GM18909 (cell line): ENCODE measurements around the gene GRIP2.

Experiments used
- ATAC-seq: cut with Tn5 transposase; IDR thresholded peaks from one replicate; pipeline ENCODE4 v1.9.1; 2021; ENCODE audit warnings: mild to moderate bottlenecking; ENCODE audit not compliant: unreplicated experiment, poor library complexity

GRIP2 gene

DNA sequence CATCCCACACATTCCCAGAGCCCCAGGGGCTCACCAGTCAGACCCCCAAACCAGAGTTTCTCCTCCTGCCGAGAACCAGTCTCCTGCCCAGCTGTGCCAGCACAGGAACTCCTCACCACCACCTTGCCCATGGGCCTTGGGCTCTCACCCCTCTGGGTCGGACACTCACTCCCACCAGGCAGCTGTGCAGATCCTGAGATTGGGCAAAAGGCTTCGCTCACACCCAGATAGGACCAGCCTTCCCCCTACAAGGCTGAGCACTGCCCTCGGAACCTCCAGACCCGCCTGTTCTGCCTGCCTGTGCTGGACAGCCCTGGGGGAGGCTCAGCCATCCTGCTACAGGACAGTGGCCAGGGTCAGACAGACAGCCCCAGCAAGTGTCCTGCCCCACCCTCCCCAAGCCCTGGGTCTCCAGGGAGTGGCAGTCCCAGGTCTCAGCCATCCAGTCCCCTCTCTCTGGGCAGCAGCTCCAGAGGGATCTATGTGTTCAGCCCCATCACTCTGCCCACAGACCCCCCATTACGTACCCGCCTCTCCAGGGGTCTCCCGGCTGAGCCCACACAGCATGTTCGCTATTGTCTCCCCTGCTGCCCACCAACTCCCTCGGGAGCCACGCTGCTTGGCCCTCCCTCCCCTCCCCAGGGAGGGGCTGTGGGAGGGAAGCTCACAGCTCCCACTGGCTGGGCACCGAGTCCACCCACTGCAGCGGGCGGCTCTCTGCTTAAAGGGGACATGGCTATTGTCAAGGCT is at the start of gene GRIP2:
GRIP2 (minus strand) TSS at position 601 of the 750 bp plus-strand sequence; CDS start at position 567, 34 bp downstream.
- no peak for ATAC-seq

DNA sequence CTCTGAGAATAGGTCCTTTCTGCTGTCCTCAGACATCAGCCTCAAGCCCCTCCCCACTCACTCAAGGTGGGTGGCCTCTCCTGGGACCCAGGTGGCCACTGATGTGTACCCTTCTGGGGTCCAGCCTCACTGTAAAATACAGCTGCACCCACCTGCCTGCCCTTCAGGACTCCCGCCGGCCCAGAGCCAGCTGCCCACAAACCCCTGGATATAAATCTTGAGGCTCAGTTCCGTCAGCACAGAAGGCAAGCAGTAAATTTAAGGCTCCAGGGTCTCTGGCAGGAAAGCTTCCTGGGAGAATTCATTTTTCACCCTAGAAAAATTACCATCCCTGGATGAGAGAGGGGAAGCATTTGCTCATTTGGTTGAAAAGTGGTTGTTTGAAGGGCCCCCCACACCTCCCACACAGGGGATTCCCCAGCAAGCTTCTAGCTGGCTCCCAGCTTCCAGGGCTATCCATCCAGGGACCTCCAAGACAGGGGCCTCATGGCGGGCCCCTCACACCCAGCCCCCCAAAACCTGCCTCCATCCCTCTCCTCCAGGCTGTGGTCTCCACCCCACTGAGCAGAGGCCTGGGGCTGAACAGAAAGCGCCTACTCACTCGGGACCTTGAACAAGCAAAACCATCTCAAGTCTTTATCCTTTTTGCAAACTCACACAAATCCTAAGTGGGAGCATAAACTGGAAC is 48.4 kb upstream of the GRIP2 start:
- ATAC-seq = no peak

DNA sequence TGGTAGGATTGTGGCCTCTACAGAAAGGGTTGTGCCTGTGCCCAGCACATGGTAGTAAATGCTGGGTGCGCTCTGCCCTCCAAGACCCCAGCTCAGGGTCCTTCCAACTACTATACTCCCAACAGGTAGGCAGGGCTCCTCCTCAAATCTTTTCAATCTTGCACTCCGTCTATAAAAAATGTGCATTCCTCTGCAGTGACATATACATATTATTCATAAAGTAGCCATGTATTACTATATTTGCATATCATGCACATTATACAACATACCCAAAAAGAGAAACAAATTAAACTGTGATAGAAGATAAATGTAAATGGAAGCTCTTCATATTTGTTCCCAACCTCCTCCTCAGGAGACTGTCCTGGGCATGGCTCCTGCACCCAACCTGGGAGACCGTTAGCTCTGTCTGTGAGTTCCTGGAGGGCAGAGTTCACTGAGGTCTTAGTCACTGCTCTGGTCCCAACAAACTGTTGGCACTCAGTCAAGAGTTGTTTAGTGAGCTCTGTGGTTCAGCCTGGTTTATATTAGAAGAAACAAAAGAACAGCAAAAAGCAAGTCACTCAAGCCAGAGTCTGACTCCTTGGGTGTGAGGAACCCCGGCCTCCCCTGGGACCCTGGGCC is 47.7 kb upstream of the GRIP2 start:
- ATAC-seq = no peak

DNA sequence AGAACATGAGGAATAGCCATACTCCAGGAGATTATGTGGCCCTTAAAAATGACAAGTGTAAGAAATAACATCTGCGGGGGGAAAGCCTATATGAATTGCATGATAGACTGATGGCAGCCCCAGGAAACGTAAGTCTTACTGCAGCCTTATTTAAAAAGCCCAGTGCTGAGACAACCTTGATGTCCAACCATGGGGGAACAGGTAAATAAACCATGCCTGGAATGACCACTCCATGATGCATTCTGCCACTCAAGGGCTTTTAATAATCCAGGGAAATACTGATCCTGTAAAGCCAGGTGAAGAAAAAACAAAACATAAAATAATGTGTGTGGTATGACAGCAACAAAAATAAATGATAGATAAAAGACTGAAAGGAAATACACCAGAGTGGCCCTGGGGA is 46.5 kb upstream of the GRIP2 start:
- no peak for ATAC-seq

DNA sequence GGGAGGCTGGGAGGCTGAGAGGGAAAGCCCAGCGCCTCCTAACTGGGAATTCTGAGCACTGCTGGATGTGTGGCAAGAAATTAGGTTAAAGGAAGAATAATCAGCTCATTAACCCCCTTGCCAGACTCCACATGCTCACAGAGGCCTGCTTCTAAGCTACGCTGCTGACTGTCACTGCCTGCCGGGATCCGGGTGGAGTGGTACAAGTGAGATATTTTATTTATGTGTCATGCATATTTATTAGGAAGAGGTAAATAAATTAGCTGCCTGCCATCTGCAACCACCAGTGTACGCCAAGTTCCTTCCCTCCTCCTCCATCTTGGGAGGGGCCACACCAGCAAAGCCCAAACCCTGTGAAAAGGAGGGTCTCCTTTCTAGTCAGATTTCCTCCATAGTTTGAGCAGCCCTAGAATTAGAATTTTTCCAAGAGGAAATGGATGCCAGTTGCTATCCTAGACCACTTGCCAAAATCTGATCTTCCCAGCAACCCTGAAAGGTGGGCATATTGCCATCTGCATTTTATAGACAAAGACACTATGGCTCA is 43.5 kb upstream of the GRIP2 start:
- ATAC-seq = no peak

DNA sequence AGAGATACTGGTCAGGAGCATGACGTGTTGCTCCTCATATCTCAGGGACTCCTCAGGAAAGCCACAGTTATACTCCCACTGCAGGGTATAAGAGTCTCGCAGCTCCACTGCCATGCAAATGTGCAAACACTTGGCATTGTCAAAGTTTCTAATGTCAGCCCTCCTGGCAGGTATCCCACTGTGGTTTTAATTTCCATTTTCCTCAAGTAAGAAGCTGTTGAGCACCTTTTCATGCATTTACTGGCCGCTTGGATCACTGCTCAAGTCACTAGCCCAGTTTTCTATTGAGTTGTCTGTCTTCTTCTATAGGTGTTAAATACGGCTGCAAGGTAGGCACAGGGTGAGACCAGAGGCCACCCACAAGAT is 41.9 kb upstream of the GRIP2 start:
- ATAC-seq = no peak

DNA sequence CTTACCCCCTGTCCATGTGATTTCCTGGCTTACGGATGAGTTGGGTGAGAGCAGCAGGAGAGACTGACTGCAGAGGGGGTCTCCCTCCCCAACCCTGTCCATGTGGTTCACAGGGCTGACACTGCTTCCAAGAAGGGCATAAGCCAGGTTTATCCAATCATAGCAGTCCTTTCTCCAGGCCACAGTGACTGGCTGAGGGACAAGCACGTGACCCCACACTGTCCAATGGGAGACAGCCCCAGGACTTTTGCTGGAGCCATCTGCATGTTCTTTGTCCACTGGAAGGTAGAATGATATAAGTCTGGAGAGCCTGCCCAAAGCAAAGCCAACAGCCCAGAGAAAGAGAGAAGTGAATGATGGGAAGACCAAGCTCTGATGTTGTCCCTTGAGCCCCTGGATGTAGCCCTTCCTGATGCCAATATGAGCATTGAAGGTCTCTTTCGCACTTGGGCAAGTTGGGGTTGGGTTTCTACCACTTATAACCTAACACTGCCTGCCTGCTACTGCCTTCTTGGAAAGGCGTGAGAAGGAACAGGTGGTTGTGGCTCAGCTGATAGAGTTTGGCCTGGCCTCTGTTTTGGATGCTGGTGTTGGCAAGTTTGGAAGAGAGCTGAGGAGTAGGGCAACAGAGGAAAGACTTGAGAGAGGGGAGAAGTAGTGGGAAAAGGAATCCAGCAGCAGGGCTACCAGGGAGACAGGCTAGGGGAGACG is 41.3 kb upstream of the GRIP2 start:
- ATAC-seq = no peak

DNA sequence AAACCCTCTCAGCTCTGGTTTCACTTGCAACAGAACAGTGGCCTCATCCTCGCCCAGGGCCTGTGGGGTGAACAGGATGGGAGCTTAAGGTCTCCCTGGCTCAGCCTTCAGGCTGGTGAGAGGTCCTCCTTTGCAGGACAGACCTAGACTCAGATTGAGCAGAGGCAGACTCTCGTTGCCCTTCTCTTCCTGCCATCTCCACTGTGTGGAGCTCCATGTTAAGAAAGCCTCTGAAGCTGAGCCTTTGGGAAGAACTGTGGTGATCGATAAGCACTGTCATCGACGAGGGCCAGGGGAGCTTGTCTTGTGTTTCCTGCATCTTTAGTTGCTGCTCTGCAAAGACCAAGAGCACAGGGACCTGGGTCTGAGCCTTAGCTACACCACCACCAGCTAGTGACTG is 37.8 kb upstream of the GRIP2 start:
- ATAC-seq = no peak

DNA sequence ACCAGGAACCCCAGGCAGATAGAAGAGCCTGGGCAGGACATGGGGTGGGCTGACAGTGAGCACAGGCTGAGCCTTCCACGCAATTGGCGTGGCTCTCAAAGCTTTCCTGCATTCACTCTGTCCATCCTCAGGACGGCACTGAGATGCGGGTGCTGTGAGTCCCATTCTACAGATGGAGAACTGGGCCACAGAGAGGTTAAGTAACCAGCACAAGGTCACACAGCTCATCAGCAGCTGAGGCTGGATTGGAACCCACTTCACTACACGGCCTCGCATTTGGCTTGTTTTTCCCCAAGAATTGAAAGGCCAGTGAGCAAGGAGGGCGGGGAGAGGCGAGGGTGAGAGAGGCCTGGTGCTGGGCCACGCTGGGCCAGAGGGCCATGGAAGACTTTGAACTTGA is 36.0 kb upstream of the GRIP2 start:
- no peak for ATAC-seq

DNA sequence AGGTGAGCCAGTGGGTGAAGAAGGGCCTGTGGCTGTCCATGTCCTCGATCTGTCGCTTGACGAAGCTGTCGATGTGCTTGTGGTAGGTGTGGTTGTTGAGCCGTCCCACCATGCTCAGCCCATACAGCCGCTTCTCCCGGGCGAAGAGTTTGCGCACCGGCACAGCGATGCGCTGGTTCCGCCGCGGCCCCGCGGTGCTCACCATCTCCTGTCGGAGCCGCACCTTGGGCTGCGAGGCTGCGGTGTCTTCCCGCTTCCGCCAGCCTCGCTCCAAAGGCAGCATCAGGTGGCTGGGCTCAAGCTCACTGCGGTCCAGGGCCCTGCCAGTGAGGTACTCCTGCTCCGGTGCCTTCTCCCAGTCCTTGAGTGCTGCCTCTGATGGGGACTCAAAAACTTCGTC is 34.0 kb upstream of the GRIP2 start:
- ATAC-seq = no peak

DNA sequence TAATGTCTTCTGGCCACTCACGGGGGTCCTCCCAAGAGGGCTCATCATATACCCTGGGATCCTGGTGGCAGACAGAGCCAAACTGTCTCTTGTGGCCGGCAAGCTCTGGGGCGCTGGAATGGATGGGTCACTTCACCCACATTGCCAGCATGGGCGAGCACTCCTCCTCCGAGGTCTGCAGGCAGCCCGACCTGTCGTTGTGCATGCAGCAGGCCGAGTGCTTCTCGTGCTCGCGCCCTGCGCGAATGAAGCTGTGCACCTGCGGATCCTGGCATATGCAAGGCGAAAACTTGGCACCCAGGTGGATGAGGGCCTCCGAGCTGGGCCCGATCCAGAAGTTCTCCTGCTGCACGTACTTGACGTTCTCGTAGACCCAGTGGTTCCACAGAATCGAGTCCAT is 33.6 kb upstream of the GRIP2 start:
- ATAC-seq = no peak

DNA sequence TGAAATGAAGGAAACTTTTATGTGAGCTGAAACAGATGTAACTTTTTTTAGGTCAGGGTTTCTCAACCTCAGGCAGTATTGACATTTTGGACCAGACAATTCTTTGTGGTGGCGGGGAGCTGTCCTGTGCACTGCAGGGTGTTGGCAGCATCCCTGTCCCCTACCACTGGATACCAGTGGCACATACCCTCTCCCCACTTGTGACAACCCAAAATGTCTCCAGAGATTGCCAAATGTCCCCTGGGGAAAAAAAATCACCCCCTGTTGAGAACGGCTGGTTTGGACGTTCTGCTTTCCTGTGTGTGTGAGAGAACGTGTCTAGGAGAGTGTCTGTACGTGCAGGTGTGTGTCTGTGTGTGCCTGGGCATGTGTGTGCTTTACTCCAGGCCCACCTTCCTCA is 30.7 kb upstream of the GRIP2 start:
- no peak for ATAC-seq

DNA sequence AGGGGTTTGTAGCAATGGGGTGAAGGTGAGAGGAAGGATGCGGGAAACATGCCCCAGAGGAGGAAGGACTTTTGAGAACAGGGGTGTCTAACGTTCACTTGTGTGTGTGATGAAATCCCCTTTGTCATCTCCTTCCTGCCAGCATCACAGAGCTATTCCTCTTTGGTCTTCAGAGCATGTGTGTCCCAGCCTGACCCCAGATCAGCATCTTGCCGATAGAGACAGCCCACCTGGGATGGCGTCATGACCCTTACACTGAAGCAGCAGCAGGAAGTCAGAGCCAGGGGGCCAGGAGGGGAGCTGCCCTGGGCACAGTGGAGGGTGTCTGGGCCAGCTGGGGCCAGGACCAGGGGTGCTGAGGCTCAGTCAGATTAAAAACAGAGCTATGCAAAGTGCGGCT is 29.9 kb upstream of the GRIP2 start:
- ATAC-seq = no peak

DNA sequence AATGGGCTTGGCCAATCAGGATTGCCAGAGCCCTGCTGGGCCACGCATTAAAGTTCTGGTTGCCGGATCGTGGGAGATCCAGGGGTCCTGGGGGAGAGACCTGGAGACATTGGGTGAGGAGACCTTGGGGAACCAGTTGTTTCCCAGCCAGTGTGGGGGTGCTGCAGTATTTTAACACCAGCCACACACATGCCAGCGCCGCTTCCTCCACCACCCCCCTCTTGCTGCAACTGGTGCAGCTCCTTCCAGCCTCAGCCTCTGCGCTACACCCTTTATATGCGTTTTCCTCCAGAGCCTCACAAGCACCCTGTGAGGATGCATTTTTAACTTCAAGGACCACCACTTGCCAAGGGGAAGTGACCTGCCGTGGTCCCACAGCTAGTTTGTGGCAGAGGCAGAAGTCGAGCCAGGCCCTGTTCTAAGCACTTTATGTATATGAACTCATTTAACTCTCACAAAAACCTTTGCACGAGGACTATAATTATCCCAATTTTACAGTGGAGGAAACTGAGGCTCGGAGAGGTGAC is 29.4 kb upstream of the GRIP2 start:
- no peak for ATAC-seq

DNA sequence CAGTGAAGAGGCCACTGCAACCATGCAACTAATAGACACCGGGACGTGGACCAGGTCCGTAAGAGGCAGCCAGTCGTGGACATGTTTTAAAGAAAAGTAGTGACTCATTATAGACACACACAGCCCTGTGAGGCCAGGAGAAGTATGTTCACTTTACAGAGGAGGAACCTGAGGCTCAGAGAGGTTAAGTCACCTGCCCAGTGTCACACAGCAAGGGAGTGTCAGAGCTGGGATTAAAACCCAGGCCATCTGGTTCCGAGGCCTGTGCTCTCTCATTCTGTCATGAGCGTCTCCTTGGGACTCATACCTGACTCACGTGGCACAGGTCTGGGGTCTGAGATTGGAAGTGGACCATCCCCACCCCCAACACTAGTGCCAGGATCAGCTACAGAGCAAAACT is 28.1 kb upstream of the GRIP2 start:
- ATAC-seq = no peak

DNA sequence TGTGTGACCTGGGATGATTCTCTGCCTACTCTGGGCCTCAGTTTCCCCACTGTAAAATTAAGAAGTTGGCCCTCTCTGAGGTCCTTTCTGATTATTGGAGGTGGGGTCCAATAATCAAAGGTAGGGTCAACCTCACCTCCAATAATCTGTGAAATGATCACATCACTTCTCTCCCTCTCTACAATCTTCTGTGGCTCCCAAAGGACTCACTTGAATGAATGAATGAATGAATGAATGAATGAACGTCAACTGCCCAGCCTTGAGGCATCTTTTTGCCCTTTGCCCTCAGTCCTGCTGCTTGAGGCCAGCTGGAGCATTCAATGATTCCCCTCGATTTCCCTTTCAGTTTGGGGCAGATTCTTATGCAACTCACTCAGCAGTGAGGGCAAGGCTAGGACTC is 26.7 kb upstream of the GRIP2 start:
- no peak for ATAC-seq

DNA sequence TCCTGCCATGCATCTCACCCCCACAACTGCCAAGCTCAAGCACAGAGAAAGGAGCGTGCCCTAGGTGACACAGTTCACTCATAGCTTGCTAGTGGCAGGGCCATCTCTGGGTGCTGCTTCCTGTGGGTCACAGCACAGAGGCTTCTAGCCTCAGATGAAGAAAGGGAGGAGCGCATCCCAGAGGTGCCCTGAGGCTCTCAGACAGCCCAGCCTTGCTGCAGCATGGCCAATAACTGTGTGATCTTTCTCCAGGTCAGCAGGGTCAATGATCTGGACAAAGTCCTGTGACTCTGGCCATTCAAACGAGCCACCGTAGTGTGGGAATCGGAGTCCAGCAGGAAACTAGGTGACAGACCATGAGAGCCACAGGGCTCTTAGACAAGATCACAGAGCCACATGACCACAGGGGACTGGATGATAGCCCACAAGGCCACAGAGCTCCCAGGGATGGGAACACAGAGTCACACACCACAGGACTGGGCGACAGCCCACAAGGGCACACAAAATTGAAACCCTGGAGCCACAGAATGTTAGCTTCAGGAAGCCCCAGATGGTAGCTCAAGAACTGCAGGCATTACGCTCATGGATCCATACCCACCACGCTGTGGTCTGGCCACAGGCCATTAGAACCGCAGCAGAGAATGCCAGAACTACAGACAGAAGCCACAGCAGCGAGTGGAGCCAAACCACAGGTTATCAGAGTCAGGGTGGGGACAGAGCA is 25.9 kb upstream of the GRIP2 start:
- no peak for ATAC-seq

DNA sequence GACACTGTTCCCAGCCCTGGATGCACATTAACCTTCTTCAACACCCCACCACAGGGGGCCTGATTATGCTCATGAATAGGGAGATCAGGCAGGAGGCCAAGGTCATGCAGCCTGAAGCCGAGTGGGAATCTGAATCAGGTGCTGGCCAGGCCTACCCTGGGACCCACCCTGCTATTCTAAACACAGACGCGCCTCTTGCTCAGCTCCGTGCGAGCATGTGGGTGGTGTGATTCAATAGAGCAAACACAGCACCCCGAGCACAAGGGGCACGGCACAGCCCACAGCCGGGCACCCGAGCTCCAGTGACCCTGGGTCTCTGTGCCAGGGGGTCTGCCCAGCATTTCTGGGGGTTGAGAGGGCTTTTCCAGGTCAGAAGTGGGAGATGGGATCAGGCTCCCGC is 24.6 kb upstream of the GRIP2 start:
- ATAC-seq = no peak

DNA sequence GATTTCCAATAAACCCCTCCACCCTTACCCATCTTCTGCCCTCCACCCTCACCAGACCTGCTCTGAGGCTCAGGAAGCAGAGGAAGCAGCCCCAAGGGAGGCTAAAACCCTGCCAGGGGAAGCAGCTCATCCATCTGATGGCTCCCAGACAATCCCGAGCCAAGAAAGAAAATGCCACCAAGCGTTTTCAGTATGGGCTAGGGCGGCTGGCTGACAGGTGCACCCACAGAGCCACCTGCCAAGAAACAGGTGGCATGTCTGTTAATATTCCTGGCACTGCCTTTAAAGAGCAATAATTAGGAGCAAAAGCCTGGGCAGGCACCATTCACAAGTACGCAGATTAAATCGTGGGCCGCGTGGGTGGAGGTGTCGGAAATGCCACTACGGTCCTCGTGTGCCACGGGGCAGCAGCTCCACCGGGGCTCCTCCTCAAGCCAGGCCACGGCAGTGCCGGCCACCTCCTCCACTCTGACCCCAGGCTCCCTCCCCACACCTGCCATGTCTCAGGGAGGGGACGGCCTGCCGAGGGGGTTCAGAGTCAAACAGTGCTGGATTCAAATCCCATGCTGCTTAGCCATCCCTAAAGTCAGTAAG is 23.9 kb upstream of the GRIP2 start:
- no peak for ATAC-seq
